CD14-positive monocyte (primary cell): ENCODE results near the gene ZNF592. TPM values are rescaled to one million over a fixed set of nuclear protein-coding genes. Genes with fewer than 3 reads are reported as not detected.

Source experiments
- DNase-seq, 3 donors: peaks; one replicate each; pipeline ENCODE4 v3.0.0-alpha.2; 2011 to 2022
- H2AFZ ChIP-seq: 2 replicates; pipeline ENCODE4 v1.6.0; 2012; ENCODE audit warnings: mild to moderate bottlenecking, low read depth, low read length, inconsistent platforms; ENCODE audit not compliant: insufficient read depth, poor library complexity, severe bottlenecking
- H3K27ac ChIP-seq, 2 donors: 1 replicate in 1 of 2; 2 replicates in 1 of 2; pipeline ENCODE4 v1.5.1; 2012 to 2013; ENCODE audit warnings: low read length in 2 of 2, control low read depth in 1 of 2, inconsistent platforms in 1 of 2, low read depth in 1 of 2, mild to moderate bottlenecking in 1 of 2
- H3K27me3 ChIP-seq, 2 donors: one replicate each; pipeline versions ENCODE4 v1.6.0 to v1.6.1; 2011 to 2013; ENCODE audit warnings: low read length in 2 of 2; ENCODE audit not compliant: control insufficient read depth in 2 of 2, insufficient read depth in 2 of 2
- H3K36me3 ChIP-seq, 2 donors: replicated peaks in 1 of 2; 1 replicate in 1 of 2; 2 replicates in 1 of 2; pipeline versions ENCODE4 v1.5.1 to v1.6.1; 2012 to 2013; ENCODE audit warnings: low read length in 2 of 2, control low read depth in 1 of 2, inconsistent platforms in 1 of 2, mild to moderate bottlenecking in 1 of 2; ENCODE audit not compliant: insufficient read depth in 2 of 2, control insufficient read depth in 1 of 2
- H3K4me1 ChIP-seq, 2 donors: 1 replicate in 1 of 2; 2 replicates in 1 of 2; pipeline versions ENCODE4 v1.5.1 to v1.6.1; 2012 to 2013; ENCODE audit warnings: low read length in 2 of 2, control low read depth in 1 of 2, inconsistent platforms in 1 of 2, mild to moderate bottlenecking in 1 of 2, moderate library complexity in 1 of 2; ENCODE audit not compliant: insufficient read depth in 2 of 2, control insufficient read depth in 1 of 2
- H3K4me2 ChIP-seq: replicated peaks from 2 replicates; pipeline ENCODE3; 2012; ENCODE audit warnings: low read length, moderate library complexity, mild to moderate bottlenecking; ENCODE audit not compliant: poor library complexity, severe bottlenecking; ENCODE audit errors: extremely low read depth
- H3K4me3 ChIP-seq, 3 experiments: fragments of 200-600 bp in 1 of 3; sonication (generic) in 1 of 3; replicated peaks in 1 of 3; 1 replicate in 2 of 3; 2 replicates in 1 of 3; pipeline ENCODE4 v1.5.1; 2011 to 2013; ENCODE audit warnings: low read length in 3 of 3, mild to moderate bottlenecking in 3 of 3, control low read depth in 2 of 3, low read depth in 2 of 3, inconsistent platforms in 1 of 3, moderate library complexity in 1 of 3
- H3K79me2 ChIP-seq: 2 replicates; pipeline ENCODE4 v1.6.0; 2012; ENCODE audit warnings: mild to moderate bottlenecking, control low read depth, inconsistent platforms, low read length, moderate library complexity; ENCODE audit not compliant: insufficient read depth
- H3K9ac ChIP-seq: 2 replicates; pipeline ENCODE4 v1.6.0; 2017; ENCODE audit warnings: low read length, mild to moderate bottlenecking; ENCODE audit not compliant: insufficient read depth, poor library complexity, severe bottlenecking
- H3K9me3 ChIP-seq, 2 donors: replicated peaks in 1 of 2; 1 replicate in 1 of 2; 2 replicates in 1 of 2; pipeline versions ENCODE4 v1.5.1 to v1.6.1; 2012 to 2013; ENCODE audit warnings: low read length in 2 of 2, control low read depth in 1 of 2; ENCODE audit not compliant: control insufficient read depth in 1 of 2, insufficient read depth in 1 of 2
- H4K20me1 ChIP-seq: 2 replicates; pipeline ENCODE4 v1.6.0; 2012; ENCODE audit warnings: mild to moderate bottlenecking, low read length, control low read depth, moderate library complexity; ENCODE audit not compliant: insufficient read depth
- H3K27ac Mint-ChIP-seq, 7 donors: one replicate each; pipeline ENCODE4 v1.8.0; 2020; ENCODE audit warnings: mild to moderate bottlenecking in 7 of 7, mixed read lengths in 7 of 7, moderate library complexity in 6 of 7, inconsistent platforms in 2 of 7
- H3K27me3 Mint-ChIP-seq, 3 donors: one replicate each; pipeline ENCODE4 v1.8.0; 2021 to 2022; ENCODE audit warnings: low read depth in 3 of 3, mild to moderate bottlenecking in 3 of 3, mixed read lengths in 3 of 3, moderate library complexity in 3 of 3, inconsistent platforms in 1 of 3
- H3K36me3 Mint-ChIP-seq, 2 donors: one replicate each; pipeline ENCODE4 v1.8.0; 2020; ENCODE audit warnings: mixed read lengths in 2 of 2, inconsistent platforms in 1 of 2, mild to moderate bottlenecking in 1 of 2
- H3K4me1 Mint-ChIP-seq: one replicate; pipeline ENCODE4 v1.8.0; 2020; ENCODE audit warnings: mild to moderate bottlenecking, mixed read lengths
- H3K4me3 Mint-ChIP-seq, 2 donors: one replicate each; pipeline ENCODE4 v1.8.0; 2020; ENCODE audit warnings: mild to moderate bottlenecking in 2 of 2, mixed read lengths in 2 of 2, moderate library complexity in 1 of 2
- H3K9me3 Mint-ChIP-seq, 7 donors: one replicate each; pipeline ENCODE4 v1.8.0; 2020 to 2022; ENCODE audit warnings: mixed read lengths in 7 of 7, mild to moderate bottlenecking in 6 of 7, moderate library complexity in 6 of 7, inconsistent platforms in 2 of 7
- CTCF ChIP-seq: fragments of 200-600 bp; IDR thresholded peaks from one replicate; pipeline ENCODE4 v1.8.0; 2022; ENCODE audit warnings: antibody characterized with exemption, mild to moderate bottlenecking
- WGBS: methylation state at CpG from one replicate; pipeline ENCODE4 v1.1.5; 2013; ENCODE audit warnings: missing lambda C conversion rate; ENCODE audit not compliant: insufficient coverage; 5-methylcytosine and 5-hydroxymethylcytosine counted together
- intact Hi-C, 2 donors: fragments of 100-400 bp; cut with micrococcal nuclease; formaldehyde crosslinking; loops; one replicate each; pipeline versions ENCODE4 v1.15.0 to v1.15.1; 2023
- polyA plus RNA-seq, 3 donors: library from polyadenylated mRNA; depleted of rRNA in 1 of 3; unstranded in 2 of 3; stranded (reverse) in 1 of 3; fragments of 300-500 nt in 2 of 3; fragments of >200 nt in 1 of 3; fragmentation: Illumina TruSeq in 2 of 3; gene quantifications; 1 replicate in 2 of 3; 2 replicates in 1 of 3; pipeline ENCODE4 v1.2.3, GENCODE V29; 2012 to 2021

Gene ZNF592
- polyA plus RNA-seq, 3 donors = 2.8 to 43.6 (median 5.0) TPM

- Mint-ChIP-seq H3K4me3 (no peak overlapping the region), H3K27me3 (peaks cover 0 to 9% (median 5%) of the 10 kb centered on the region in 3 donors), H3K27ac (no peak overlapping the region), H3K36me3 (peaks cover 10 to 12% of the 10 kb centered on the region in 2 donors), H3K9me3 (peaks cover 0 to 2% (median 0%) of the 10 kb centered on the region in 7 donors), H3K4me1 (peaks cover 27% of the 10 kb centered on the region)
- no peak for DNase-seq
- Histone ChIP-seq H3K4me2 (no peak overlapping the region), H3K36me3 (no peaks in the 10 kb centered on the region), H3K4me3 (no peak overlapping the region), H3K27me3 (peaks cover 0 to 4% of the 10 kb centered on the region in 2 donors), H4K20me1 (peaks cover 9% of the 10 kb centered on the region), H3K9me3 (no peaks in the 10 kb centered on the region), H3K27ac (no peak overlapping the region), H3K9ac (no peak overlapping the region), H3K4me1 (peaks cover 18 to 27% of the 10 kb centered on the region in 2 donors), H3K79me2 (no peaks in the 10 kb centered on the region), H2AFZ (no peak overlapping the region)
- no peak for TF ChIP-seq CTCF
- intact Hi-C loops = no loop called here
- WGBS = 100% methylated on average over 1 of the region's 2 CpGs
Observed at GRCh38 chr15:84812842-84813241, 64.5 kb downstream of the ZNF592 start.

GRCh38 chr15:84813435-84813834 lies 65.0 kb downstream of the ZNF592 start:
- Histone ChIP-seq H3K9ac (no peak overlapping the region), H3K4me3 (no peak overlapping the region), H3K27ac (no peak overlapping the region), H2AFZ (no peak overlapping the region), H3K27me3 (peaks cover 0 to 4% of the 10 kb centered on the region in 2 donors), H3K36me3 (no peaks in the 10 kb centered on the region), H4K20me1 (peaks cover 9% of the 10 kb centered on the region), H3K9me3 (no peaks in the 10 kb centered on the region), H3K4me2 (no peak overlapping the region), H3K4me1 (peaks cover 18 to 29% of the 10 kb centered on the region in 2 donors), H3K79me2 (no peaks in the 10 kb centered on the region)
- Mint-ChIP-seq H3K27ac (no peak overlapping the region), H3K9me3 (peaks cover 0 to 2% (median 0%) of the 10 kb centered on the region in 7 donors), H3K27me3 (peaks cover 2 to 12% (median 6%) of the 10 kb centered on the region in 3 donors), H3K4me1 (peaks cover 32% of the 10 kb centered on the region), H3K4me3 (no peak overlapping the region), H3K36me3 (peaks cover 9 to 10% of the 10 kb centered on the region in 2 donors)
- WGBS = no CpG with 5 or more reads among the region's 1 CpG
- no peak for TF ChIP-seq CTCF
- intact Hi-C loops = no loop called here
- no peak for DNase-seq
